A673 (cell line): ENCODE measurements around the gene SFRP5. TPM values are rescaled to one million over a fixed set of nuclear protein-coding genes. Genes with fewer than 3 reads are reported as not detected.

Source experiments
- BruUV-seq: library from RNA; stranded (reverse); fragments of 400-500 nt; replicated peaks from 2 replicates; lab custom pipeline; 2021; lab: Mats Ljungman, UMichigan
- CTCF ChIA-PET: fragments of 300-600 bp; sonication (Branson Sonifier 250); formaldehyde crosslinking; loops from one replicate; lab custom pipeline; 2022; ENCODE audit warnings: antibody characterized with exemption; lab: Charles Lee
- POLR2A ChIA-PET: fragments of 300-600 bp; sonication (Branson Sonifier 250); formaldehyde crosslinking; loops from one replicate; lab custom pipeline; 2022; ENCODE audit warnings: antibody characterized with exemption; ENCODE audit not compliant: low non-redundant PET; lab: Charles Lee
- DNase-seq: peaks from one replicate; pipeline ENCODE4 v3.0.0-alpha.2; 2015; ENCODE audit warnings: low spot score
- H3K27ac ChIP-seq: fragments of 200-600 bp; sonication (generic); 2 replicates; pipeline ENCODE4 v1.5.1; 2016; ENCODE audit warnings: mixed run types, low read depth, mild to moderate bottlenecking, mixed read lengths, antibody characterized with exemption, low read length; ENCODE audit not compliant: poor library complexity, severe bottlenecking
- H3K27me3 ChIP-seq: fragments of 200-600 bp; sonication (generic); replicated peaks from 2 replicates; pipeline ENCODE4 v1.6.1; 2017; ENCODE audit warnings: mixed run types, low read depth, mild to moderate bottlenecking, mixed read lengths, antibody characterized with exemption, low read length; ENCODE audit not compliant: insufficient read depth, poor library complexity
- H3K36me3 ChIP-seq: fragments of 200-600 bp; sonication (generic); 2 replicates; pipeline ENCODE4 v1.6.1; 2016; ENCODE audit warnings: mixed run types, mild to moderate bottlenecking, mixed read lengths, antibody characterized with exemption, low read length; ENCODE audit not compliant: insufficient read depth, poor library complexity, severe bottlenecking
- H3K4me1 ChIP-seq: fragments of 200-600 bp; sonication (generic); 2 replicates; pipeline ENCODE4 v1.6.1; 2017; ENCODE audit warnings: mixed run types, mild to moderate bottlenecking, mixed read lengths, antibody characterized with exemption, low read length; ENCODE audit not compliant: insufficient read depth, poor library complexity, severe bottlenecking
- H3K4me3 ChIP-seq: fragments of 200-600 bp; sonication (generic); 2 replicates; pipeline ENCODE4 v1.5.1; 2016; ENCODE audit warnings: low read depth, mixed run types, mild to moderate bottlenecking, mixed read lengths, low read length; ENCODE audit not compliant: poor library complexity, severe bottlenecking
- H3K9me3 ChIP-seq: fragments of 200-600 bp; sonication (generic); 2 replicates; pipeline ENCODE4 v1.6.1; 2016; ENCODE audit warnings: mixed run types, low read depth, mild to moderate bottlenecking, mixed read lengths, antibody characterized with exemption, low read length; ENCODE audit not compliant: poor library complexity, severe bottlenecking
- CTCF ChIP-seq: fragments of 300-800, 200-600 bp; sonication (generic); conservative IDR thresholded peaks from 2 replicates; pipeline ENCODE4 v1.5.1; 2017; ENCODE audit warnings: low read depth, mild to moderate bottlenecking, antibody characterized with exemption, low read length, moderate library complexity, mixed read lengths
- EZH2 ChIP-seq: fragments of 200-600 bp; sonication (generic); IDR thresholded peaks from 2 replicates; pipeline ENCODE4 v1.6.1; 2017; ENCODE audit warnings: borderline replicate concordance, low read depth, mild to moderate bottlenecking, mixed read lengths, antibody characterized with exemption, low read length; ENCODE audit not compliant: poor library complexity, severe bottlenecking
- intact Hi-C: fragments of 100-400 bp; cut with micrococcal nuclease; formaldehyde crosslinking; loops from one replicate; pipeline ENCODE4 v1.10.0; 2022; ENCODE audit not compliant: unreplicated experiment
- total RNA-seq: library from RNA; stranded (reverse); gene quantifications from 2 replicates; pipeline ENCODE4 v1.2.3, GENCODE V29; 2021

The SFRP5 gene
- total RNA-seq, 1 experiment from 2014 or later, result not detected

DNA sequence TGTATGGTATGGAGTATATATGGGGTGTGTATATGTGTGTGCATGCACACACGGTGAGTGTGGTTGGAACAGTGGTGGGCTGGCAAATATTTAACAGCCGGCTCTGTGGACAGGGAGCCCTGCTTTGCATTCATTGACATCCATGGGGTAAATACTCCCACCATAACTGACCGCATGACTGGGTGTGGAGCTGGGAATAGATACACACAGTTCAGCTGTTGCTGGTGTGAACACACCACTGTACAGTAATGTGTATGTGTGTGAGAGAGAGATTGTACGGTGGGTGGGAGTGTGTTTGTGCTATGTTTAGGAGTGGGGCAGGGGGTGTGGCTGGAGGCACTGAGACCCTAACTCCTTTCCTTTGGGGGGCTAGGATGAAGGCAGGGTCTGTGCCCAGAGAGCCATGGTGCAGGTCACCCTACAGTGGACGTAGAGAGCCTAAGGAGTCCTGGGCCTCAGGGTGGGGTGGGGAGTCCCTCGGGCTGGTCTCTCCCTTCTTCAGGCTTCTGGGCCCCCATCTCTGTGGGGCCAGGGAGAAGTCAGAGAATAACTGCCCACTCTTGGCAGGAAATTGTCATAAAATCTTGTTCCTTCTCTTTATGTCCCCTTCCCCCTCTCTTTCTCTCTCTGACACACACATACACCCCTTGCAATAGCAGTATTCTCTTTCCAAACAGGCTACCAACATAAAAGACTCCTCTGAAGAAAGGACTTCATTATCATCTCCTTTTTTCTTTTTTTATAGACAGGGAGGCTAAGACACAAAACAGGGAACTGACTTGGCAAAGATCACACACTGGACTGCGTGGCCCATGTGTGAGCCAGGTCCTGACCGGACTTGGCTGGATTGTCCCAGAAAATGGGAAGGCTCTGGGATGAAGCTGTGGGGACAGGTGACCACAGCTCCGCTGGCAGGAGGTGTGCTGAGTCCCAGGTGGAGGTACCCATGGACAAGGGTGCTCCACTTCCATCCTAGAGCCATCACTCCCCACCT lies 3.2 kb downstream of the SFRP5 start:
- intact Hi-C loops, result no loop called here
- CTCF ChIA-PET, result no interaction called here
- no TSS peak for BruUV-seq
- H3K36me3 ChIP-seq, result no peaks in the 10 kb centered on the region
- H3K4me3 ChIP-seq, result no peak overlapping the region
- no peaks in the 10 kb centered on the region for H3K9me3 ChIP-seq
- TF ChIP-seq CTCF, result no peak
- TF ChIP-seq EZH2, result no peak
- H3K27me3 ChIP-seq, result peaks cover 38% of the 10 kb centered on the region
- H3K27ac ChIP-seq, result no peak overlapping the region
- POLR2A ChIA-PET, result no interaction called here
- H3K4me1 ChIP-seq, result no peaks in the 10 kb centered on the region
- DNase-seq, result no peak

DNA sequence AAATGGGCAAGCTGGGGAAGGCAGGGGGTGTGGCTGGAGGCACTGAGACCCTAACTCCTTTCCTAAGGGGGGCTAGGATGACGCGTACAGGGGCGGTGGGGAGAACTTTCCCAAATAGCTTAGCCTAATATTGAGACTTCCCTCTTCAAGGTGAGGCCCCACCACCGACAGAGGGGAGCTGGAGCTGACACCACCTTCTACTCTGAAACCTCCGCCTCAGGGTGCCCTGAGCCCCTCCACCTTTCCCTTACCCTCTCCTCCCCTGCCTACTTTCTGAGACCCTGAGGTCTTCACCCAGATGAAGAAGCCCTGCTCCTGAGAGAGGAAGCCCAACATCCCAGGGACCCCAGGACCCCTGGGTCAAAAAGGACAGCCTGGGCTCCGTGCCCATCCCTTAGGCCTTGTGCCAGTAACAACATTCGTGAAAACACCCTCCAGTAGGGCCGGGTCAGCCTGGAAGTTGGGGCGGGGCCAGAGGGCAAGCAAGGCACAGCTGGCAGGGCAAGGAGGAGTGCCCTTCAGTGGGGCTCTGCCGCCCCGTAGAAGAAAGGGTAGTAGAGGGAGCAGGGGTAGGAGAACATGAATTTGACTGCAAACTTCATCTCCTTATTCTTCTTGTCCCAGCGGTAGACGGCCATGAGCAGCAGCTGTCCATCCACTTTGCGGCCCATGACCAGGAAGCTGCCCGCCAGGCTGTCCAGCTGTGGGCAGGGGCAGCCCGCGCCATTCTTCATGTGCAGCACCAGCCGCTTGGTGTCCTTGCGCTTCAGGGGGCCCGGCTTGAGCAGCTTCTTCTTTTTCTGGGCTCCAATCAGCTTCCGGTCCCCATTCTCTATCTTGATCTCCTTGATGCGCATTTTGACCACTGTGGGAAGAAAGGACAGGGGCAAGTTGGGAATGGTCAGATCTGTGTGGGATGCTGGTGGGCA lies 4.5 kb downstream of the SFRP5 start:
- ChIA-PET CTCF (no interaction called here), POLR2A (no interaction called here)
- Histone ChIP-seq H3K27me3 (peaks cover 24% of the 10 kb centered on the region), H3K4me3 (no peak overlapping the region), H3K9me3 (no peaks in the 10 kb centered on the region), H3K27ac (no peak overlapping the region), H3K4me1 (no peaks in the 10 kb centered on the region), H3K36me3 (no peaks in the 10 kb centered on the region)
- intact Hi-C loops, result no loop called here
- no TSS peak for BruUV-seq
- no peak for DNase-seq
- TF ChIP-seq EZH2, result no peak
- TF ChIP-seq CTCF, result no peak

GRCh38 chr10:97766106-97766810 lies 5.5 kb downstream of the SFRP5 start:
- H3K27me3 ChIP-seq, result peaks cover 16% of the 10 kb centered on the region
- no peak overlapping the region for H3K4me3 ChIP-seq
- no TSS peak for BruUV-seq
- no peaks in the 10 kb centered on the region for H3K9me3 ChIP-seq
- CTCF ChIA-PET, result no interaction called here
- no peak for TF ChIP-seq CTCF
- TF ChIP-seq EZH2, result no peak
- no peaks in the 10 kb centered on the region for H3K36me3 ChIP-seq
- DNase-seq, result no peak
- H3K27ac ChIP-seq, result no peak overlapping the region
- H3K4me1 ChIP-seq, result no peaks in the 10 kb centered on the region
- POLR2A ChIA-PET, result no interaction called here
- intact Hi-C loops, result no loop called here
